H7 (cell line): ENCODE results near the gene ADCY1. TPM values are rescaled to one million over a fixed set of nuclear protein-coding genes. Genes with fewer than 3 reads are reported as not detected.

Experiments used
- DNase-seq: peaks from one replicate; pipeline ENCODE4 v3.0.0; 2012
- H3K27me3 ChIP-seq: 2 replicates; pipeline ENCODE4 v1.6.0; 2011; ENCODE audit warnings: mild to moderate bottlenecking, low read length; ENCODE audit not compliant: control insufficient read depth, insufficient read depth
- H3K36me3 ChIP-seq: replicated peaks from 2 replicates; pipeline ENCODE4 v1.5.1; 2011; ENCODE audit warnings: low read length; ENCODE audit not compliant: control insufficient read depth, insufficient read depth
- H3K4me3 ChIP-seq: 2 replicates; pipeline ENCODE4 v1.5.1; 2011; ENCODE audit warnings: low read depth, mild to moderate bottlenecking, control low read depth, low read length, moderate library complexity; ENCODE audit not compliant: insufficient read depth
- total RNA-seq: library from RNA; depleted of rRNA; stranded (reverse); fragments of >200 nt; shearing (Covaris generic); gene quantifications from 2 replicates; pipeline ENCODE4 v1.2.3, GENCODE V29; 2014

ADCY1 gene
- total RNA-seq, 1 experiment from 2014 or later, result 5.6 TPM

DNA sequence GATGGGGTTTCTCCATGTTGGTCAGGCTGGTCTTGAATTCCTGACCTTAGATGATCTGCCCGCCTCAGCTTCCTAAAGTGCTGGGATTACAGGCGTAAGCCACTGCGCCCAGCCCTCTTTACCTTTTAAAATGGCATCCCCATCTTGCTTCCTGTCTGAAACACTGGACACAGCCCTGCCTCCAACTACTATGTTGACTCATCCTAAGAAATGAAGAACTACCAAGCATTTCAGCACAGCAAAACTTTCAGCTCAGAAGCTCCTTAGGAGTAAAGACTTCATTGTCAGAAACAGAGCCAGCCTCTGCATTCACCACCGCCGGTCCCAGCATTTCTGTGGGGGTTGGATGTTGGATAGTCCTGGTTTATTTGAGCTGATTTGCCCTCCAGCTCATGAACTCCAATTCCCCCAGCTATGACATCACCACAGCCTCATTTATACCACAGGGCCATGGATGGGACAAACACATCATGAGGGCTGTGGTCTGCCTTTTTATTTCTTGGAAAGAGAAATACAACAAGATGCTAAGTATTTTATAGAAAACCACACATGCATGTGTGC, 123.5 kb downstream of the ADCY1 start:
- DNase-seq, result no peak
- Histone ChIP-seq H3K36me3 (no peaks in the 10 kb centered on the region), H3K27me3 (no peaks in the 10 kb centered on the region), H3K4me3 (no peak overlapping the region)

- no peaks in the 10 kb centered on the region for H3K27me3 ChIP-seq
- no peak for DNase-seq
- no peak overlapping the region for H3K4me3 ChIP-seq
- H3K36me3 ChIP-seq, result no peaks in the 10 kb centered on the region
Observed at GRCh38 chr7:45698303-45699014, 124.3 kb downstream of the ADCY1 start.

GRCh38 chr7:45699015-45699309, 124.8 kb downstream of the ADCY1 start:
- no peaks in the 10 kb centered on the region for H3K27me3 ChIP-seq
- no peak overlapping the region for H3K4me3 ChIP-seq
- H3K36me3 ChIP-seq, result no peaks in the 10 kb centered on the region
- no peak for DNase-seq

DNA sequence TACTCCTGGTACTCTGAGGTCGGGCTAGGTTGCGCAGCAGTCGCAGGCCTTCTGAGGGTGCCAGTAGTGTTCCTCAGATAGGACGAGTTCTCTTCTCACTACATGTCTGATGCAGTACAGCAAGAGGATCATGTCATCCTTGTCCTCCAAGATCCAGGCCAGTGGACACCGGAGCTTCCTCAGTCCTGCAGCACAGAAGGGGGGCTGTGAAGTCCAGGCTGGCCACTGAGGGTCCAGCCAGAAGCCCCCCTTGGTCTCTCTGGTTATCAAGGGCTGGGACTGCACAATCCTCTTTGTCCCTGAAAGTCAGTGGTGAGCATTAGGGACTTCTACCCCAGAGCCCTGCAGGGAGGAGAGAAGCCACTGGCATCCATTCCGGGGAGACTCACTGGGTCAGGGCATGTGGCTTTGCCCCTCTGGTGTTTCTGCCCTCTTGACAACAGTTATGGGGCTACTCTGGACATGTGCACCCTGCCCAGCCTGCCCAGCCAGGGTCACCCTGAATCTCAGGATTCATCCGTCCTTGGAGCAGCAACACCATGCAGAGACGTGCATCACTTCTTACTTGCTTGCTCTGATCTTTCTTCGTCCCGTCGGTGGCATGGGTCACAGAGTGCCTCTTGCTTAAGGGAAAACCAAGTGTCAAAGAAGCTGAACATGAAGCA, 125.7 kb downstream of the ADCY1 start:
- H3K27me3 ChIP-seq, result no peaks in the 10 kb centered on the region
- no peak for DNase-seq
- no peaks in the 10 kb centered on the region for H3K36me3 ChIP-seq
- H3K4me3 ChIP-seq, result no peak overlapping the region

DNA sequence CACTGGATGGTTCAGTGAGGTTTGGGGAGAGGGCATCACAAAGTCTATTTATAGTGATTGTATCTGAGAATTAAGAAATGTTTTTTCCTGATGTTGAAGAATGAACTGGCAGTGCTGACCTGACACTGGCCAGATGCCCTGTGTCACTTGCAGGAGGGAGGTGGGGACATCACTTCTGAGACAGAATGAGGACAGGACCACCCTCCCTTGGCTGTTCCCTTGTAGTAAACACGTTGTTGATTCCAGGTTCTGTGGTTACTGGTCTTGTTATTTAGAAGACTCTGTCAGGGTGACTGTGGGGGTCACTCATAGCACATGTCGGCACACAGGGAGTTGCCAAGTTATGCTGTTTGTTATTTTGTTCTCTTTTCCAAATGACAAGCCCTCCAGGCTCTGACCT, 126.4 kb downstream of the ADCY1 start:
- Histone ChIP-seq H3K27me3 (no peaks in the 10 kb centered on the region), H3K4me3 (no peak overlapping the region), H3K36me3 (no peaks in the 10 kb centered on the region)
- DNase-seq, result no peak

GRCh38 chr7:45701701-45702510, 127.7 kb downstream of the ADCY1 start:
- Histone ChIP-seq H3K4me3 (no peak overlapping the region), H3K27me3 (no peaks in the 10 kb centered on the region), H3K36me3 (no peaks in the 10 kb centered on the region)
- no peak for DNase-seq

- H3K27me3 ChIP-seq, result no peaks in the 10 kb centered on the region
- no peaks in the 10 kb centered on the region for H3K36me3 ChIP-seq
- H3K4me3 ChIP-seq, result no peak overlapping the region
- DNase-seq, result no peak
Observed at GRCh38 chr7:45702751-45703150, 128.6 kb downstream of the ADCY1 start.

- H3K36me3 ChIP-seq, result no peaks in the 10 kb centered on the region; the same call in 1 of the 2 replicates
- no peak overlapping the region for H3K4me3 ChIP-seq
- no peaks in the 10 kb centered on the region for H3K27me3 ChIP-seq
- no peak for DNase-seq
Observed at GRCh38 chr7:45703373-45703821, 129.2 kb downstream of the ADCY1 start.

DNA sequence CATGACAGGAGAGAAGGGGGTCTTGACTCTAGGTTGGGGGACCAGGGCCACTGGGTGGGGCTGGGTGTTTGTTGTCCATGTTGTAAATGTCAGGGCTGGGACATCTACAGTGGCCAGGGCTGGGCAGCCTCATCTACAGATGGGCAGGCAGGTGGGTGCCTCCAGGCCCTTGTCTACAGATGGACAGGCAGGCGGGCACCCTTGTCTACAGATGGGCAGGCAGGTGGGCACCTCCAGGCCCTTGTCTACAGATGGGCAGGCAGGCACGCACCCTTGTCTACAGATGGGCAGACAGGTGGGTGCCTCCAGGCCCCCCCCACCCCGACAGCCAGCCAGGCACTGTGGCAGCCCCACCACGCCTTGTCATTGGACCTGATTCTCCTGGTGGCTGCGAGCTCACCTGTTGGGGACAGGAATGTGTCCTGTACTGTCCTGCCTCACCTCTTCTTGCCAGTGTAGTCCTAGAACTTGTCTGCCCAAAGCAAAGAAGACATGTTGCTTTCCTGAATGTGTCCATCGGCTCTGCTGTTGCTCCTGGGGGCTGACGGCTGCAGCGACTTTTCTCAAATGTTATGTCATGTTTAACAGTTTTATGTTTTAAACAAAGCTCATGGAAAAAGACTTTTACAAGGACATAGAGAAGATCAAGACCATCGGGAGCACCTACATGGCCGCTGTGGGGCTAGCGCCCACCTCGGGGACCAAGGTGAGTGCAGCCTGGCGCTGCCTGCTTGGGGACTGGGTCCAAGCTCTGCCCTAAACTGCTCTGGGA, 129.9 kb downstream of the ADCY1 start:
- Histone ChIP-seq H3K27me3 (no peaks in the 10 kb centered on the region), H3K36me3 (no peaks in the 10 kb centered on the region; the same call in 1 of the 2 replicates), H3K4me3 (no peak overlapping the region)
- DNase-seq, result peak; percentile 20

DNA sequence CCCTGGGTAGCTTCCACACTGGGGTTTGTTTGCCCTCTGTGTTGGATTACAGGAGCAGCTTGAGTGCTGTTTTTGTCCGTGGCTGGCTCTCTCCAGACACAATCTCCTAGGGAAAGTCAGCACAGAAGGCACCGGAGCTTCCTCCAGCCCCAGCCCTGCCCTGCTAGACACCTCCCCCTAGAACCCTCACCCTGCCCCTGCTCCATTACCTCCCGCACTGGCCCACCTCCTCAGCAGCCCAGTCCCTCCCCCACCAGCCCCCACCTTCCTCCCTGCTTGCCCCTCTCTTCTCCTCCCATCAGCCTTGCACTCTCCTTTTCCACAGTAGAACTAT, 130.5 kb downstream of the ADCY1 start:
- peak; percentile 26 for DNase-seq
- Histone ChIP-seq H3K4me3 (no peak overlapping the region), H3K27me3 (no peaks in the 10 kb centered on the region), H3K36me3 (no peaks in the 10 kb centered on the region; the same call in 1 of the 2 replicates)

DNA sequence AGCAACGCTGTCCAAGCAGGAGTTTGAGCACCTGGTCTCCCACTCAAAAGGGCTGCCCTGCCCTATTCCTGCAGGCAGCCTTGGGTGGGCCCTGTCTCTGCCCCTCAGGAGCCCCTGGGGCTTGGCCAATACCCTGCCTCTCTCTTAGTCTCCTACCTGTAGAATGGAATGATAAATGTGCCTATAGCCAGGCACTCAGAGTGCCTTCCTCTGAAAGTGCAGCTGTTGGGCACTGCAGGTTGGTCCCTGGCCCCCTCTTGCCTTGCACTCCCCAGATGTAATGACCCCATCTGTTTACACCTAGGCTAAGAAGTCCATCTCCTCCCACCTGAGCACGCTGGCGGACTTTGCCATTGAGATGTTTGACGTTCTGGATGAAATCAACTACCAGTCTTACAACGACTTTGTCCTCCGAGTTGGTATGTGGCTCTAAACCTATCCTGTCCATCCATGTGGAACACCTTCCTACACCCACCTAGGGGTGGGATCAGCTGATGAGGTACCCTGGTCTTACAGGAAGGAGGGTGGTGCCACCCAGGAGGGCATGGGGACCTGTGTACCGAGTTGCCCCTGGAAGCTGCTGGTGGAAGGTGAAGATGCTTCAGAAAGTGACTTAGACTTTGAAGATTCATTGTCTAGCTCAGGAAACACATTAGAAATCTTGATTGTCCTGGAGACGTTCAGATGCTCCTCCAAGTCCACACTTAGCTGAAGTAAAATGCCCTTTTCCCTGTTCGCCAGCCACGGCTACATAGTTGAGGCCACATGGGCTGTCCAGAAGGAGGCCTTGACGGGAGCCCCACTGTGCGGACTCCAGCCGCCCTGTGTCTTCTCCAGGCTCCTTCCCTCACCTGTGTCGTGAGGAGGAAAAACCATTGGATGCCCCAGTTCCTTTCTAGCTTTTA, 134.1 kb downstream of the ADCY1 start:
- DNase-seq, result no peak
- no peaks in the 10 kb centered on the region; the same call in 1 of the 2 replicates for H3K36me3 ChIP-seq
- H3K4me3 ChIP-seq, result no peak overlapping the region
- no peaks in the 10 kb centered on the region for H3K27me3 ChIP-seq

DNA sequence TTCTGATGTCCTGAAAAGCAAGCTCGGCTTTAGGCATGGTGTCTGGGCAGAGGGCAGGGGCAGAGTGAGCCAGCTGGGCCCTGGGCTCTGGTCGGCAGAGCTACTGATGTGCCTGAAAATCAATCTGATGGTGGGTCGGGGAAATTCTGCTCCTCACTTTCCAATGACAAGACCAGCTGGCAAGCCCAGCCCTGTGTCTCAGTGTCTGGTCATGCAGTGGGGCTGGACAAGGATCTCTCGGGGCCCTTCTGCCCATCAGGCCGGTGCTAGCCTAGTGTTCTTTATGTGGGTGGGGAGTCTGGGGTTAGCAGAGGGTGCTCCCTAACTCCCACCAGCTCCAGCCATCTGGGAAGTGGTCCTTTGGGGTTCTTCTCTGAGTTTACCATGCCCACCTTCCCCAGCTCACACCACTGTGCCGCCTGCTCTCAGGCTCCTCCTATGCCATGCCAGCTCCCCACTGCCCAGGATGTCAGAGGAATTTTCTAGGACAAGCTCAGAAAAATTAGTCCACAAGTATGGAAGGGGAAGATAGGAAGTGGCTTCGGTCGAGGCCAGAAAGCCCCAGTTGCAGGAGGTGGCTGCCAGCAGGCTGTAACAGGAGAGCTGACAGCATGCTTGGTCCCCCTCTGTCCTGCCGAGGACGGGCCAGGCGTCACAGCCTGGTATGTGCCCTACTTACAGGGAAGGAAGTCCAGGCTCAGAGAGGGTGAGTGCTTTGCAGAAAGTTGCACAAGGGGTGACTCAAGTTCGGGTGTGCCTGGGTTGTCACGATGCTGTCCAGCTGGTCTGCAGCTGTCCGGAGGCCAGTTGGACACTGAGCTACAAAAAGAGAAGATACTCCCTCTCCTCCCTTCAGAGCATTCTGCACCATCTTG, 135.2 kb downstream of the ADCY1 start:
- Histone ChIP-seq H3K4me3 (no peak overlapping the region), H3K27me3 (no peaks in the 10 kb centered on the region), H3K36me3 (no peaks in the 10 kb centered on the region; the same call in 1 of the 2 replicates)
- no peak for DNase-seq
